ENCODE data around the gene CCDC127. TPM values are rescaled to one million over a fixed set of nuclear protein-coding genes. Genes with fewer than 3 reads are reported as not detected.

The CCDC127 gene
- total and polyA plus RNA-seq, 2 donors (not counting 1 experiment from before 2014, with no cell fraction given) = 1.4 to 8.7 TPM

DNA sequence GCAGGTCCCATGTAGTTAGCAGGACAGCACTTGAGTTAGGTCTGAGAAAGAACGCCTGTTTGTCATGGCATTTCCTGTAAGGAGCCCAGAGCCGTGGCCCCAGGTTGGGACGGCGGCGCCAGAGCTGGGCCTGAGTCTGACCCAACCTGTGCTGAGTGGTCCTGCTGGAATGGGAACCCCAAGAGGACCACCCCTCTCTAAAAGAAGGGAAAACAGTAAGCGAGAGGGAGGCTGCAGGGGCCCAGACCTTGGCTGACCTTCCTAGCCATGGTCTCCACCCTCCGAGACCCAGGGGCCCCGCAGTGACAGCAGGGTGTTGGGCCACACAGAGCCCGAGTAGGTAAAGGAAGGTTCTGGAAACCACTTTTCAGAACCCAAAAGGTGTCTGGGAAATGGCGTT is 28.5 kb downstream of the CCDC127 start:
- Histone ChIP-seq H3K4me2 (replicated peaks; ENCODE audit: low read depth, low read length, poor library complexity, severe bottlenecking) (no peak overlapping the region), H3K4me1 (ENCODE audit: control insufficient read depth in 2 of 2, insufficient read depth in 2 of 2, low read length in 2 of 2) (peaks cover 16 to 19% of the 10 kb centered on the region in 2 donors), H3K9ac (ENCODE audit: low read length) (no peak overlapping the region), H2AFZ (ENCODE audit: insufficient read depth, low read depth, low read length, poor library complexity, severe bottlenecking) (no peak overlapping the region), H3K9me3 (ENCODE audit: control extremely low read depth in 1 of 3, control insufficient read depth in 2 of 3, insufficient read depth in 1 of 3, low read length in 2 of 3) (no peaks in the 10 kb centered on the region), H3K79me2 (ENCODE audit: control insufficient read depth, insufficient read depth, low read length) (no peaks in the 10 kb centered on the region), H3K27ac (ENCODE audit: low read length in 2 of 2) (no peak overlapping the region), H3K36me3 (replicated peaks in 1 of 2; ENCODE audit: control extremely low read depth in 1 of 2, control insufficient read depth in 1 of 2, extremely low read depth in 1 of 2, insufficient read depth in 2 of 2, low read length in 1 of 2) (no peaks in the 10 kb centered on the region), H3K4me3 (ENCODE audit: control extremely low read depth in 1 of 5, extremely low read depth in 1 of 5, insufficient read depth in 1 of 5, low read depth in 2 of 5, low read length in 4 of 5) (no peak overlapping the region), H4K20me1 (ENCODE audit: control insufficient read depth, insufficient read depth, low read length, poor library complexity, severe bottlenecking) (no peaks in the 10 kb centered on the region), H3K27me3 (replicated peaks in 1 of 4; ENCODE audit: control extremely low read depth in 1 of 4, control insufficient read depth in 3 of 4, insufficient read depth in 4 of 4, low read length in 3 of 4) (peaks cover 0 to 29% (median 2%) of the 10 kb centered on the region in 4 experiments)
- ATAC-seq (ENCODE audit: low read depth) (no peak), DNase-seq (no peak)
- POLR2A ChIA-PET = no interaction called here
- 100% methylated on average over 6 of the region's 10 CpGs for WGBS (ENCODE audit: insufficient coverage)
- no peak overlapping the region for H3K4me3 Mint-ChIP-seq
- peaks cover 16% of the 10 kb centered on the region for H3K27me3 Mint-ChIP-seq
- H3K4me1 Mint-ChIP-seq = peaks cover 21% of the 10 kb centered on the region
- intact Hi-C loops (cut with micrococcal nuclease) = no loop called here
- no peak for TF ChIP-seq EZH2 (IDR thresholded peaks at IDR 0.05; ENCODE audit: borderline replicate concordance, insufficient read depth, low read depth, low read length, poor library complexity, severe bottlenecking)
- TF ChIP-seq, protein P1, sequence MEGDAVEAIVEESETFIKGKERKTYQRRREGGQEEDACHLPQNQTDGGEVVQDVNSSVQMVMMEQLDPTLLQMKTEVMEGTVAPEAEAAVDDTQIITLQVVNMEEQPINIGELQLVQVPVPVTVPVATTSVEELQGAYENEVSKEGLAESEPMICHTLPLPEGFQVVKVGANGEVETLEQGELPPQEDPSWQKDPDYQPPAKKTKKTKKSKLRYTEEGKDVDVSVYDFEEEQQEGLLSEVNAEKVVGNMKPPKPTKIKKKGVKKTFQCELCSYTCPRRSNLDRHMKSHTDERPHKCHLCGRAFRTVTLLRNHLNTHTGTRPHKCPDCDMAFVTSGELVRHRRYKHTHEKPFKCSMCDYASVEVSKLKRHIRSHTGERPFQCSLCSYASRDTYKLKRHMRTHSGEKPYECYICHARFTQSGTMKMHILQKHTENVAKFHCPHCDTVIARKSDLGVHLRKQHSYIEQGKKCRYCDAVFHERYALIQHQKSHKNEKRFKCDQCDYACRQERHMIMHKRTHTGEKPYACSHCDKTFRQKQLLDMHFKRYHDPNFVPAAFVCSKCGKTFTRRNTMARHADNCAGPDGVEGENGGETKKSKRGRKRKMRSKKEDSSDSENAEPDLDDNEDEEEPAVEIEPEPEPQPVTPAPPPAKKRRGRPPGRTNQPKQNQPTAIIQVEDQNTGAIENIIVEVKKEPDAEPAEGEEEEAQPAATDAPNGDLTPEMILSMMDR (IDR thresholded peaks at IDR 0.05) = no peak
- H3K9me3 Mint-ChIP-seq (ENCODE audit: insufficient read depth) = no peaks in the 10 kb centered on the region
- H3K27ac Mint-ChIP-seq = no peak overlapping the region
- CTCF ChIA-PET = interaction anchor here (1.4 to 2.2 kb wide), 3 partner anchors 10 to 713 kb away, joined by 3 to 8 read pairs (median 4); no protein-coding TSS in a partner anchor
